SW 1271 (cell line): ENCODE results near the gene FAM20C.
"Not testable (repeated sequence)": the region's sequence is repeated elsewhere in the genome, so short reads cannot be mapped to it uniquely, and the experiment has no call there.

Experiments used
- DNase-seq, 2 experiments: peaks; one replicate each; lab custom pipeline; 2025; lab: John Stamatoyannopoulos, UW

Gene FAM20C

DNA sequence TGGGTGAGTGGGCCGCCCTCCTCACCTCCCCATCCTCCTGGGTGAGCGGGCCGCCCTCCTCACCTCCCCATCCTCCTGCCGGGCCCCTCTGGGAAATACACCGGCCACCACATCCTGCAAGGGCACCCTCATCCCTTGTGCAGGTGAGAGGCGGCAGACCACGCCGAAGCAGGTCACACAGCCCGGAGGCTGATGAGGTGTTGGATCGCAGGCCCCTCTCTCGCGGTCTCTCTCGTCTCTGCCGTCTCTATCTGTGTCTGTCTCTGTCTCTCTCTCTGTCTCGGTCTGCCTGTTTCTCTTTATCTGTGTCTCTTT lies 66.8 kb downstream of the FAM20C start:
- no peak for DNase-seq

DNA sequence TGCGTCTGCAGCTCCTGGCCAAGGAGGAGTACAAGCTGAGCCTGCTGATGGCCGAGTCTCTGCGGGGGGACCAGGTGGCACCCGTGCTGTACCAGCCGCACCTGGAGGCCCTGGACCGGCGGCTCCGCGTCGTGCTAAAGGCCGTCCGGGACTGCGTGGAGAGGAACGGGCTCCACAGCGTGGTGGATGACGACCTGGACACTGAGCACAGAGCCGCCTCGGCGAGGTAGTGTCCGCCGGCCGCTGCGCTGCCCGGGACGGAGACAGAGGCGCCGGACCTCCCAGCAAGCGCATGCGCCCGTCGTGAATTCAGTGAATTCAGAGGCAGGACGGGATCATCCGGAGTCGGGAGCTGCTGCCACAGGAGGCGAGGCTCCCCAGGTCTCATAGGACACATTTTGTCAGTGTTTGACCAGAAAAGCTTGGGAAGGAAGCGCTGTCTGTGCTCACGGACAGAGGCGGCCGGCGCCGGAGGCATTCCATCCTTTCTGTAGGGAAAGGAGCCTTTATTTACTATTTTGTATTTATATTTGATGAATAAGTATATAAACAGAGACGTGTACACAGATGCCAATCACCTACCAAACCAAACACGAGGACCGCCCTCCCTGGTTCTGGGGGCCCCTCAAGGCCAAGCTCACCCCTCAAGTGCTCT lies 67.5 kb downstream of the FAM20C start:
- no peak for DNase-seq

DNA sequence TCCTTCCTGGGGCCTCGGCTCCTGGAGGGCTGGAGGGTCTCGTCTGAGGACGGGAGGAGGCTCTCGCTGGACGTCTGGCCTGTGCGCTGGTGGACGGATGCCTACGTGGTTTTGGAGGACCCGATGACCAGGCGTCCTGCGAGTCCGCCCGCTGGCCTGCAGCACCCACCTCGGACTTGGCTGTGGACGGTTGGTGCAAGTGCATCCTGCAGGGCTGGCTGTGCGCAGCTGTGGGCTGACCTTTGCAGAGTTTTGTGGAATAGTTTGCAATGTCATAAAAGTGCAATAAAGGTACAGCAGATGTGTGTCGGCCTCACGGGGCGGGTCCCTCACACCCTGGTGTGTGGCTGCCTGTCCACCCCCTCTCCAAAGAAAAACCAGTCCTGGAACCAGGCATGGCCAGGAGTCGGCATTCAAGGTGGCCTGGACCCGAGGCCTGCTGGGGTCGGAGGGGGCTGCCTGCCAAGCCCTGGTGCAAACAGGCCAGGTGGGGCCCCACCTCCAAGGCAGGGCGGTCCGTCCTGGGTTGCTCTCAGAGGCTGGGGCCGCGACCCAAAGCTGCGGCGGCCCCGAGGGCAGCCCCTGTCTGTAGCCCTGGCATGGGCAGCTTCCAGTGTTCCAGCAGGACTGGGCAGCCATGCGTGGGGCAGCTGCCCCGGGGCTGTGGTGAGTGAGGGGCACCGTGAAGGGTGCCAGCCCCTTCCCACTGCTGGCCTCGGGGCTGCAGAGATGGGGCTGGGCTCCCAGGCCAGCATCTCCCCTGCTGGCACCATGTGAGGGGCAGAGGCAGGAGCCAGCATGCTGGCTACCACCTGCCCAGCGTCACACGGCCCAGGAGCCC lies 68.3 kb downstream of the FAM20C start:
- no peak for DNase-seq

DNA sequence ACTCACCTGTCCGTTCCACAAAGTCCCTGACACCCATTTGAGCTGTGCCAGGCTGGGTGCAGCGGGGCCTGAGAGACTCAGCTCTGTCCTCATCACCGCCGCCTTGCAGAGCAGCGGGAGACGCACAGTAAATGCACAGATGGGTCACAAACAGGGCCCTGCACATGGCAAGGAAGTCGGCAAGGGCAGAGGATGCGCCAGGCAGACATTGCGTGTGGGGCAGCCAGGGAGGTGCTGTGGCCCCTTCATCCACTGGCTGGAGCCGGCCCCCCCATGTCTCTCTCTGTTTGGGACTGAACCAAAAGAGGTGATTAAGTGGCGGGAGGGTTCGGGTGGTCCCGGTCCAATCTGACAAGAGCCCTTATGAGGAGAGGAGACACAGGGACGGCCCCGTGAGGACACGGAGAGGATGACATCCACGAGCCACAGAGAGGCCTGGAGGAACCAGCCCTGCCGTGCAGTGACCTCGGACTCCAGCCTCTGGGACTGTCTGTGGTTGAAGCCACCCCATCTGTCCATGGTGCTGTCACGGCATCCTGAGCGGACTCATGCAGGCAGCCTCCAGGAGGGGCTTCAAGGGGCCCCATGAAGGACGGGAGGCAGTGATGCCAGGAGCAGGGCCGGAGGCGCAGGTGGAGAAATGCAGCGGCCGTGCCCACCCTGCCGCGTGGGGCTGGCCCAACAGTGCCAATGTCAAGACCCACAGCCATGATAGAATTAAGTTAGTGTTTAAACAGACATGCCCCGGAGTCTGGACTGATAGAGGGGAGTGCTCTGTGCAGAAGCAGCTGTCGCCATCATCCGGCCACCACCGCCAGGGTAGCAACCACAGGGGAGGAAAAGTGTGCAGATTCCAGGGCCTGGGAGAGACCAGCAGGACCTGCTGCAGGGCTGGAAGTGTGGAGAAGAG lies 69.2 kb downstream of the FAM20C start:
- DNase-seq = no peak

DNA sequence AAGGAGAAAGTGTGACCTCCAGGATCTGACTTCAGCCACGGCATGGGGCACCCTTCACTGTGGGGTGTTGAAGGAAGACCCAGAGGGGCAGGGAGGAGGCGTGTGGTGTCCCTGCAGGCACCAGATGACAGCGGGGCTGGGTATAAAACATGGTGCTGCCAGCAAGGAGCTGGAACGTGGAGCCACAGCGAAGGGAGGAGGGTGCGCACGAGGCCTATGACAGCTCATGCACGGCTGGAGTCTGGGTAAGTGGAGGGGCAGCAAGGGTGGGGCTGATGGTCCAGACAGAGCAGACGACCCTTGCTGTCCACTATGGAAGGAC lies 69.8 kb downstream of the FAM20C start:
- no peak for DNase-seq

DNA sequence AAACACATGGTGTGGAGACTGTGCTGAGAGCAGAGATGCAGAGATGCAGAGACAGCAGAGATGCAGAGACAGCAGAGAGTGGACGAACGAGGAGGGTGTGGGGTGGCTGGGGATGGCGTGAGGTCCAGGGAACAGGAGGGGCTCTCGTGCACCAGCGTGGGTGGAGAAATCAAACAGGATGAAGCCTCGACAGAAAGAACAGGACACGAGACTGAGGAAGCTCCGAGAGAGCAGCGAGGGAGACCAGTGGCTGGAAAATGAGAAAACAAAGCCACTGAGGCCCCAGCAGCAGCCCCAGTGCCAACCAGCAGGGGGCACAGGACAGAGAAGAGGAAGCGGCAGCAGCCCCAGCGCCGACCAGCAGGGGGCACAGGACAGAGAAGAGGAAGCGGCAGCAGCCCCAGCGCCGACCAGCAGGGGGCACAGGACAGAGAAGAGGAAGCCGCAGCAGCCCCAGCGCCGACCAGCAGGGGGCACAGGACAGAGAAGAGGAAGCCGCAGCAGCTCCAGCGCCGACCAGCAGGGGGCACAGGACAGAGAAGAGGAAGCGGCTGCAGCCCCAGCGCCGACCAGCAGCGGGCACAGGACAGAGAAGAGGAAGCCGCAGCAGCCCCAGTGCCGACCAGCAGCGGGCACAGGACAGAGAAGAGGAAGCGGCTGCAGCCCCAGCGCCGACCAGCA lies 70.4 kb downstream of the FAM20C start:
- not testable (repeated sequence) for DNase-seq

DNA sequence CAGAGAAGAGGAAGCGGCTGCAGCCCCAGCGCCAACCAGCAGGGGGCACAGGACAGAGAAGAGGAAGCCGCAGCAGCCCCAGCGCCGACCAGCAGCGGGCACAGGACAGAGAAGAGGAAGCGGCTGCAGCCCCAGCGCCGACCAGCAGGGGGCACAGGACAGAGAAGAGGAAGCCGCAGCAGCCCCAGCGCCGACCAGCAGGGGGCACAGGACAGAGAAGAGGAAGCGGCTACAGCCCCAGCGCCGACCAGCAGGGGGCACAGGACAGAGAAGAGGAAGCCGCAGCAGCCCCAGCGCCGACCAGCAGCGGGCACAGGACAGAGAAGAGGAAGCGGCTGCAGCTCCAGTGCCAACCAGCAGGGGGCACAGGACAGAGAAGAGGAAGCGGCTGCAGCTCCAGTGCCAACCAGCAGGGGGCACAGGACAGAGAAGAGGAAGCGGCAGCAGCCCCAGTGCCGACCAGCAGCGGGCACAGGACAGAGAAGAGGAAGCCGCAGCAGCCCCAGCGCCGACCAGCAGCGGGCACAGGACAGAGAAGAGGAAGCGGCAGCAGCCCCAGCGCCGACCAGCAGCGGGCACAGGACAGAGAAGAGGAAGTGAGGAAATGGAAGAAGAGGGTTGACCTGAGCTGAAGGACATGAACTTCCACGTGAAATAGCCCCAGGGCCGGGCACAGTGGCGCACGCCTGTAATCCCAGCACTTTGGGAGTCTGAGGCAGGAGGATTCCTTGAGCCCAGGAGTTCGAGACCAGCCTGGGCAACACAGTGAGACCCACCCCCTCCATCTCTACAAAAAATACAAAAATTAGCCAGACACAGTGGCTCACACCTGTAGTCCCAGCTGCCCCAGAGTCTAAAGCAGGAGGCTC lies 71.3 kb downstream of the FAM20C start:
- DNase-seq = not testable (repeated sequence)

DNA sequence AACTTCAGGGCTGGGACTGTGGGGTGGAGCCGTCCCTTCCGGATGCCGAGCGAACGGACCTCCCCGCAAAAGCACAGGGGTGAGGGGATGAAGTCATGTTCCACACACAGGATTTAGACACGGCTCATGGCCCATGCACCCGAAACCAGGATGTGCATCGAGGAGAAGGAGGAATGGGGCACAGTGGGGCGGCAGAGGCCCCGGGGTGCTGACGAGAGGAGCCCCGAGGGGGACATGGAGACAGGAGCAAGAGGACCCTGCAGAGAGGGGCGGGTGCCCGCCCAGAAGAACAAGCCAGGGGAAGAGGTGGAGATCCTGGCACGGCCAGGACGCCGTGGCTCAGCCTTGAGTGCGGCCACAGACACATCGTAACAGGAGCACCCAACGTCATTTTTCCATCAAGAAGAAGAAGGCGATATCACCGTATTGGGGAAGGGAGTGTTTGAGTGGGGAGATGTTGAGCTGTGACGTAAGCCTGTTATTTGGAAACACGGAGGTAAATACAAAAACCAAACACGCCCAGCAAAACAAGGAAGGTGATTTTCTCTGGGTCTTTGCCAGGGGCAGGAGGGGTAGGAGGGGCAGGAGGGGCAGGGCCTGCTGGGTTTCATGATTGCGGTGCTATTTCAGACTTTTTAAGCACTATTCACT lies 72.3 kb downstream of the FAM20C start:
- DNase-seq = no peak

DNA sequence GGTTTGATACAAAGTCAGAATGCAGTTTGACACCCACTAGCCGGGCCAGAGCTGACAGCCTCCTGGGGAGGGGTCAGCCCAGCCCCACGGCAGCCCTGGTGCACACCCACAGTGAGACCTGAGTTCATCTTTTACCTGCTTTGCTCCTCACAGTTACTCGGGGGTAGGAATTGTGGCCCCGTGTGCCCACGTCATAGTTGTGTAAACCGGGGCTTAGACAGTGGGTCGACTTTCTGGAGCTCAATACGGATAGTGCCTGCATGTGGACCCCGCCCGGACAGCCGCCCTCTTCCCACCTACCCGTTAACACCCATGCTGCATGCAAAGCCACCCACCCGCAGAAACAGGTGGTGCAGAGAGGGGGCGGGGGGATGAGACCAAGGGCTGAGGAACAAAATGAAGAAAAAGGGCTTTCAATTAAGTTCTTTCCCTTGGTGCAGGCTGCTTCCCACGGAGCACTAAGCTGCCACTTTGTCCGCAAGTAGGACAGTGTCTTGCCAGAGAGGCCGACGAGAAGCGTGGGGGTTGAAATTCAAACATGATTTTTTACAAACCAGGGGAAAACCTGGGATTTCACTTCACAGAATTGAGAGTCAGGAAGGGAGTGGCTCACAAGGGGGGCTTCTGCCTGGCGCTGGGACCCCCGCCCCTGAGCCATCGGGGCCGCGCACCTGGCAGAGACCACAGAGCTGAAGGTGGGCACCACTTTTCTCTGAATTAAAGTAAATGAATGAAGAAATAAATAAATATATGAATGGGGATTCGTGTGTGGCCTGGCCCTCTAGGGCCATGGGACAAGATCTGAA lies 73.0 kb downstream of the FAM20C start:
- DNase-seq = no peak

DNA sequence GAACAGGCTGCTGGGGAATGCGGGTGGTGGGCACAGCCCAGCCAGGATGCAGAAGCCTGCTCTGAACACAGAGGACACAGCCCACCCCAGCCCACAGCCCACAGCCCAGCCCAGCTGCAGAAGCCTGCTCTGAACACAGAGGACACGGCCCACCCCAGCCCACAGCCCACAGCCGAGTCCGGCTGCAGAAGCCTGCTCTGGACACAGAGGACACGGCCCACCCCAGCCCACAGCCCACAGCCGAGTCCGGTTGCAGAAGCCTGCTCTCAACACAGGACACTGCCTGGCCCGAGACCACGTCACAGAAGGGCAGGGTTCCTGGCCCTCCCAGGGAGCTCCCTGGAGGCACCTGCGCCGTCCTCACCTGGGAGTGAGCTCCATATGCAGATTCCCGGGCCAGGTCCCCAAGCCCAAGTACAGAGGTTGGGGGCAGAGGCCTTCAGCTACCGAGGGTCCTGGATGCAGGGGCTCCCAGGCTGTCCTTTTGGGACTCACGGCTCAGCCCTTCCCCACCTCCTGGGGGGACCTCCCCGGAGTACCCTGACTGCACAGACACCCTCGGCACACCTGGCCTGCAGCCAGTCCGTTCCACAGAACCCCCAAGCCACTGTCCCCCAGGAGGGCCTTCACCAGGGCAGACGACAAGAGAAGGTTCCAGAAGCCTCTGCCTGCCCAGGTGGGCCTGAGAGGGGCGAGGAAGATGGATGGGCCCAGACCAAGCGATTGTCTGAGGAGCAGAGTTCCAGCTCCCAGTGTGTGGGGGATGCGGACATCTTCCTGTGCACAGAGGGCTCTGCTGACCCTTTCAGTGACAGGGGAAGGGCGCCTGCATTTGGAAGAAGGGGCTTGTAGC lies 73.9 kb downstream of the FAM20C start:
- no peak for DNase-seq

DNA sequence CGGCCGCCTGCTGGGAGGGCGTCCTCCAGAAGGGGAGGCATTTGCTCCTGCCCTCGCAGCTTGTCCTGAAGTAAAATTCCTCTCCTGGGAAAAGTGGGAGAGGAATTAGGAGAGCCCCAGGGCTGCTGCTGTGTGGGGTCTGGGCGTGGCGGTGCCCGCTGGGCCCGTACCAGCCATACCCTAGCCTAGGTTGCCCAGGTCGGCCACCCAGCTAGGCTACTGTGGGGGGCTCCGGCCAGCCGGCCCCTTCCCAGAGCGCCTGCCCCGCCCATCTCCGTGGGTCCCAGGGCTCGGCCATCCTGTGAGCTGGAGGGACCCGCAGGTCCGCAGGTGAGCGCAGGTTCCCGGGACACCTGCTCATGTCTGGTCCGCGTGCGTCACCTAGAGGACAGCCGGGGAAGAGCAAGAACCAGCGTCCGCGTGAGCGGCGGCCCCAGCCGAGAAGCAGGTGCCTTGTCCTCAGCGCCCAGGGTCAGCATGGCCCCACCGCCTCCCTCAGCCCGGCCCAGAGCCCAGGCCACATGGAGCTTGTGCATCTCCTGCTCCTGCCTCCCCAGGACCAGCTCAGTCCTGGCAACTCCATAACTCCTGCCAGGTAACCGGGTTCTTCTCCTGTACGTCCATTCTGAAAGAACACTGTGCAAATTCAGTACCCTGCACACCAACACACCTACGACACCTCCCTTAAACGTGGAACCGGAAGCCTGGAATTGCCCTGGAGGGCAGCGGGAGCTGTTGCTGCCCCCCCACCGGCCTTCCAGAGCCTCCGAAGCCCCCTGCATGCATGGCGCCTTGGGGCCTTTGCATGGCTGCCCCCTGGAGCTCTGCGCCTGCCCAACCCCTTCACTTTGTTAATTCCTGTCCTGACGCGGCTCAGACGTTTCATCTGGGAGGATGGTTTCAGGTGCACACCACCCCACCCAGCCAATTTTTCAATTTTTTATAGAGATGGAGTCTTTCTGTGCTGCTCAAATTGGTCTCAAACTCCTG lies 74.8 kb downstream of the FAM20C start:
- DNase-seq = no peak

DNA sequence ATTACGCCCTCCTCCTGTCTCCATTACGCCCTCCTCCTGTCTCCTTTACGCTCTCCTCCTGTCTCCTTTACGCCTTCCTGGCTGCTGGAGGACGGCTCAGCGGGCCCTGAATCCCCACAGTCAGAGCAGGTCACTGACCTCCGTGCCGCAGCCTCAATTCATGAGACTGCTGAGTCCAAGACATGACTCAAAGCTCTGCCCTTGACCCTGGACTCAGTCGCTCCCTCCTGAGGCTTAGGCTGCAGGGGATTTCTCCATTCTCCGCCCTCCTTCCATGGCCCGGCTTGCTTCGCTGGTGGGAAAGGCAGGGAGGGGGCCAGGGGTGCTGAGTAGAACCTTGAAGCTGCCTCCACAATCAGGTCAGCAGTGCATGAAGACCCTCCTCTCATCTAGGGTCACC lies 76.6 kb downstream of the FAM20C start:
- no peak for DNase-seq

DNA sequence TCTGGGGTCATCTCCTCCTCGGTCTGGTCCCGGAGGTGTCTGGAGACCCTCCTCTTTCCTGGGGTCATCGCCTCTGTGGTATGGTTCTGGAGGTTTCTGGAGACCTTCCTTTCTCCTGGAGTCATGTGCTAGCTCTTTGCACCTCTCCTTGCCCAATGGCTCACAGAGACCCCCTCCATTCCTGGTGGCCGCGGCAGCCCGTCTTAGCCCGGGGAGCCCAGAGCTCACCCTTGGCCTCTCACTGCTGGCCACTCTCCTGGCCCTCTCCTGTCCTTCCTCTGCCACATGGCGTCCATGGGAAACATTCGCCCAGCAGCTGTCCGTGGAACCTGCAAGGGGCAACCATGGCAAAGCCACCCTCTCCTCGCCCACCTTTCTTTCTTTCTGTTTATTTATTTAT lies 77.3 kb downstream of the FAM20C start:
- DNase-seq = no peak

DNA sequence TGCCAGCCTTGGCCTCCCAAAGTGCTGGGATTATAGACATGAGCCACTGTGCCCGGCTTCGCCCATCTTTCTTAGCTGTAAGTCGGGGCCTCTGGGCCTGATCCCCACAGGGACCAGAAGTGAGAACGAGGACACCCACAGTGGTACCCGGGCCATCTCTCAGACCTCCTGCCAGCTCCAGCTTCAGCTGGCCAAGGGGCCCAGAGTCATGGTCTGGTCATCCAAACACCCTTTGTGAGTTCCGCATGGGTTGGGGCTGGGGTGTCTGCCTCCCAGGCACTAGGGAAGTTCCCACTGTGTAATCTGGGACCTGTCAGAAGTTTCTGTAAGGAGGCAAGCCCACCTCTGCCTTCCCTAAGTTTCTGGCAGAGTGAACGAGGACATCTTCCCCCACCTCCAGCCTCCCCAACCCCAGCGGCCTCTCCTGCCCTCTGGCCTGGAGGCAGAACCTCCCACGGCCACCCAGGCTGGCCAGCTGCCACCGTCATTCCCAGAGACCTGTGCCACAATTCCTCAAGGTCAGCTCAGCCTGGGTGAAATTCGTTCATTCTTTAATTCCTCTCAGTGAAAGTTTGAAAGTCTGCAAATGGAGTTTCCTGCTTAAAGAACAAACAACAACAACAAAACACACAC lies 78.1 kb downstream of the FAM20C start:
- DNase-seq = no peak

DNA sequence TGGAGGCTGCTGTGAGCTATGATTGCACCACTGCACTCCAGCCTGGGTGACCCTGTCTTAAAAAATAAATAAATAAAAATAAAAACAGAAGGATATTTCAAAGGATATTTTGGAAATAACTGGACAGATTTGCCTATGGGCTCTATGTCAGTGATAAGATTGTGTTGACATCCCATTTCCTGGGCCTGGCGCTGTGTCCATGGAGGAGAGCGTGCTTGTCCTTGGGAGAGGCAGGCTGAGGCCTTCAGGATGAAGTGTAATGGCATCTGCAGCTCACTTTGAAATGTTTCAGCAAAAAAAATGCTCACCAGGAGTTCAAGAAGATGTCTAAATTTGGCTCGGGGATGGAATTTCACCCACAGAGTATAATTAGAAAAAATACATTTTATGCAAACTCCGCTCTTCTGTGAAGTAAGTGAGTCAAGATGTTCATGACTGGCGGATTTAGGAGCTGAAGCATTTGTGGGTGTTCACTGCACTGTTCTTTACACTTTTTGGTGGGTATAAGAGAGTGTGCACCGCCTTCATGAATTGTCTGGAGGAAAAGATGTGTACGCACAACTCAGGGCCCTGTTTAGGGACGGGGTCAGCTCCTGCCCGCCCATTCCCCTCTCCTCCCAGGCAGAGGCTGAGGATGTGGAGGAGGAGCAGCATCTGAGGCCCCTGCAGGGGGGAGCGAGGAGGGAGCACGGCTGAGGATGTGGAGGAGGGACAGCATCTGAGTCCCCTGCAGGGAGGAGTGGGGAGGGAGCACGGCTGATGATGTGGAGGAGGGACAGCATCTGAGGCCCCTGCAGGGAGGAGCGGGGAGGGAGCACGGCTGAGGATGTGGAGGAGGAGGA lies 79.1 kb downstream of the FAM20C start:
- DNase-seq = no peak

DNA sequence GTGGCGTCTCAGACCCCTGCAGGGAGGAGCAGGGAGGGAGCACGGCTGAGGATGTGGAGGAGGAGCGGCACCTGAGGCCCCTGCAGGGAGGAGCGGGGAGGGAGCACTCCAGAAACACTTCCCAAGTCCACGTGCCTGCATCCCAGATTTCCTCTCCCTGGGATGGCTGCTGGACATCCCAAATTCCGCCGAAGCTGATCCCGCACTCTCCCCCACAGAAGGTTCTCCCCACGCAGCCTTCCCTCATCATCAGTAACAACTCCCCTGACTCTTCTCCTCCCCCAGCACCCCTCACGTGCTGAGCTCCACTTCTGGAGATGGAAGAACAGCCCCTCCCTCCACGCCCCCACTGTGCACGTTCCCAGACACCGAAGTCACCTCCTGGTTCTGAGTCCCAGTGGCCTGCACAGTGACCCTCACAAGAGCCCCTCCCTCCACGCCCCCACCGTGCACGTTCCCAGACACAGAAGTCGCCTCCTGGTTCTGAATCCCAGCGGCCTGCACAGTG lies 79.8 kb downstream of the FAM20C start:
- DNase-seq = no peak
